ENCODE measurements around the gene ERBIN. TPM values are rescaled to one million over a fixed set of nuclear protein-coding genes. Genes with fewer than 3 reads are reported as not detected.
"Not testable (repeated sequence)": the region's sequence is repeated elsewhere in the genome, so short reads cannot be mapped to it uniquely, and the experiment has no call there.

Gene ERBIN
- total and polyA plus RNA-seq, 2 of the 8 experiments (the other 6 are each of a cell fraction or from before 2014, with no cell fraction given) = 7.7 to 33.2 TPM

- TF ChIP-seq EGR1 (IDR thresholded peaks at IDR 0.05; ENCODE audit: borderline replicate concordance, low read depth, low read length) (no peak), USF2 (IDR thresholded peaks at IDR 0.05; ENCODE audit: low read length) (no peak), HDAC2 (IDR thresholded peaks at IDR 0.05; ENCODE audit: borderline replicate concordance in 1 of 2, low read depth in 2 of 2, low read length in 2 of 2) (no peak), EP300 (IDR thresholded peaks at IDR 0.05; ENCODE audit: borderline replicate concordance in 1 of 2, low read depth in 2 of 2, low read length in 2 of 2) (no peak)
These were observed 29.4 kb downstream of the ERBIN start (continued) for GRCh38 chr5:65955746-65956145.

- not testable (repeated sequence) for H3K9ac ChIP-seq (replicated peaks in 1 of 4; ENCODE audit: extremely low read depth in 1 of 4, low read depth in 3 of 4, low read length in 3 of 4)
These were observed 31.3 kb downstream of the ERBIN start for GRCh38 chr5:65957703-65958102.

More at GRCh38 chr5:65957703-65958102, 31.3 kb downstream of the ERBIN start:
- H3K56ac ChIP-seq (replicated peaks; ENCODE audit: insufficient read length, low read depth, low read length); H4K5ac ChIP-seq (ENCODE audit: insufficient read length, low read depth, low read length); H2AFZ ChIP-seq (ENCODE audit: low read length); H3K36me3 ChIP-seq (ENCODE audit: control insufficient read depth in 2 of 4, insufficient read depth in 4 of 4, low read length in 3 of 4); H4K91ac ChIP-seq (replicated peaks; ENCODE audit: insufficient read length, low read length); H4K20me1 ChIP-seq (replicated peaks in 1 of 2; ENCODE audit: control insufficient read depth in 1 of 2, insufficient read depth in 2 of 2, low read length in 2 of 2); DNase-seq (ENCODE audit: low read depth in 1 of 2, low spot score in 2 of 2); H2BK15ac ChIP-seq (ENCODE audit: low read length); CTCF ChIA-PET (ENCODE audit: partially characterized antibody); POLR2A ChIA-PET (ENCODE audit: partially characterized antibody); H3K79me1 ChIP-seq (ENCODE audit: low read depth, low read length); H2AK5ac ChIP-seq (ENCODE audit: low read depth, low read length); H2BK5ac ChIP-seq (ENCODE audit: low read depth, low read length); H3K23ac ChIP-seq (ENCODE audit: insufficient read length); H2BK12ac ChIP-seq (ENCODE audit: low read depth, low read length); H3K14ac ChIP-seq (ENCODE audit: insufficient read length); H3K23me2 ChIP-seq (ENCODE audit: low read depth, low read length); H3K18ac ChIP-seq (ENCODE audit: extremely low read depth, low read length); H3K27ac ChIP-seq (ENCODE audit: low read depth, low read length); H3K4me3 ChIP-seq (ENCODE audit: extremely low read depth in 1 of 4, insufficient read depth in 2 of 4, low read depth in 3 of 4, low read length in 4 of 4); H3K4ac ChIP-seq (replicated peaks; ENCODE audit: insufficient read length, low read depth, low read length); H2BK20ac ChIP-seq (ENCODE audit: low read length); H3K4me2 ChIP-seq (ENCODE audit: insufficient read depth in 1 of 2, low read depth in 2 of 2, low read length in 2 of 2); H2BK120ac ChIP-seq (replicated peaks; ENCODE audit: low read depth, low read length); FAIRE-seq; H4K8ac ChIP-seq (ENCODE audit: extremely low read depth, insufficient read depth, low read length); H3K27me3 ChIP-seq (replicated peaks in 1 of 4; ENCODE audit: control insufficient read depth in 3 of 4, extremely low read depth in 1 of 4, insufficient read depth in 3 of 4, low read length in 3 of 4): not testable (repeated sequence)
- WGBS, 2 experiments (ENCODE audit: extremely low coverage in 1 of 2, insufficient coverage in 1 of 2, insufficient read length in 1 of 2, insufficient replicate concordance in 2 of 2, low coverage in 1 of 2, low lambda C conversion rate in 2 of 2, missing lambda C conversion rate in 1 of 2) = 91% methylated on average over 4 of the region's 30 CpGs; no CpG with 5 or more reads in 1 of the 2 experiments
- Histone ChIP-seq H3K9me3 (ENCODE audit: insufficient read depth in 2 of 2, low read depth in 1 of 2, low read length in 1 of 2) (peaks cover 0 to 14% of the 10 kb centered on the region in 2 experiments; a peak in 2 of 4 replicates), H3K79me2 (ENCODE audit: control insufficient read depth in 1 of 2, insufficient read depth in 2 of 2, low read length in 2 of 2) (peaks cover 0 to 84% of the 10 kb centered on the region in 2 experiments; a peak in 3 of 4 replicates), H3K4me1 (replicated peaks in 1 of 4; ENCODE audit: control insufficient read depth in 3 of 4, insufficient read depth in 4 of 4, low read length in 3 of 4) (peaks cover 0 to 10% (median 2%) of the 10 kb centered on the region in 4 experiments; a peak in 3 of 7 replicates)
